GM21447 (cell line): ENCODE results near the gene DLX1.

Source experiments
- ATAC-seq: cut with Tn5 transposase; IDR thresholded peaks from one replicate; pipeline ENCODE4 v1.9.1; 2021; ENCODE audit not compliant: unreplicated experiment

Gene DLX1

DNA sequence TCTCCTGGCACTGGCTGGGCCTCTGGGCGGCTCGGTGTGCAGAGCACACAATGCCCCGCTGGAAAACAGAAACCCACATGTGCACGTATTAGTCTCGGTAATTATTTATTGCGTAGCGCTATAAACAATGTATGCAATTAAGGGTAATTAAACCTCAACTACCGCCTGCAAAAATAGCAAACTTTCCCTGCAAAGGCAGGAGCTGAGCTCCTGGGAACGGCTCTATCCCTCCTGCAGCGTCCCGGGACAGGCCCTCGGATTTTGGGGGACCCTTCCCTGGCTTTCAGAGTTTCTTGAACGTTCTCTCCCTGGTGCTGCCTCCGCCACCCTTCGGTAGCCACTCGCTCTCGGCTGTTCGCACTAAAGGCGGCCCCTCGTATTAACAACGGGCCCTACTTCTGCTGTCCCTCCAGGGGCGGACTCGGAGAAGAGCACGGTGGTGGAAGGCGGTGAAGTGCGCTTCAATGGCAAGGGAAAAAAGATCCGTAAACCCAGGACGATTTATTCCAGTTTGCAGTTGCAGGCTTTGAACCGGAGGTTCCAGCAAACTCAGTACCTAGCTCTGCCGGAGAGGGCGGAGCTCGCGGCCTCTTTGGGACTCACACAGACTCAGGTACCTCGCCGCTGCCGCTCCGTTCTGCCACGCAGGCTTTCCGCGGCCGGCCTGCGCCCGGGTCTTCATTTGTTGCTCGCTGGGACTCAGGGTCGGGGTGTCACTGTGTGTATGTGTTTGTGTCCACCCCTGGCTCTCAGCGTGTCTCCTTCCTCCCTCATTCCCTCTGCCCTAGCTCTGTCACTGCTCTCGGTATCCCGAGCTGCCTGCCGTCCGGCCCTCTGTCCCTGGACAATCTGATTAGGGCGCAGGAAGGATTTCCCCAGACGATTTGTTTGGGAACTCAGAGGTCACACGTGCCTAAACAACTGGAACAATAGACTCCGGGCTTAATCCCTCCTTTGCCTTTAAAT lies 1.2 kb downstream of the DLX1 start:
- no peak for ATAC-seq

DNA sequence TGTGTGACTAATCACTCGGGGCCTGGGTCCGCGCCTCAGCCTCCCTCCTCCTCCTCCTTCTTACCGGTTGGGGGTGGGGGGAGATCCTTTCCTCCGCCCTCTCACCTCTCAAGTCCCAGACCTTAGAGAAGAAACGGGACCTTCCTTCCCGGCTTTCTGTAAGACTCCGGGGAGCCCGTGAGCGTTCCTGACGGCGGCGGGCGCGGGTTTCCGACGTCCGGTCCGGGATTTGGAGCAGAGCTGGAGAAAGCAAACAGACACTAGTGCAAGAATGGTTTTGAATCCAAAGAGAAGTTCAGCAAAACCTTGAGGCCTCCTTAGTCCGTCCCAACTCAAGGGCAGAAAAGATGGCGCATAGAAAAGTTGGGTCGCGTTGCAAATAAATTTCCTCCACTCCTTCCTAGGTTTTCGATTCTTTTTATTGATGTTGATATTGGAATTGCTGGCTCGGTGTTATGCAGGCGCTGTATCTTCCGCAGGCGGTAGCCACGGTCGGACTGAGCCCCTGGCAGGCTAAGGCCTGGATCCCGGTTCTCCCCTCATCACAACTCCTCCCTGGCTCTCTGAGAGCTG lies 2.0 kb downstream of the DLX1 start:
- ATAC-seq = no peak

DNA sequence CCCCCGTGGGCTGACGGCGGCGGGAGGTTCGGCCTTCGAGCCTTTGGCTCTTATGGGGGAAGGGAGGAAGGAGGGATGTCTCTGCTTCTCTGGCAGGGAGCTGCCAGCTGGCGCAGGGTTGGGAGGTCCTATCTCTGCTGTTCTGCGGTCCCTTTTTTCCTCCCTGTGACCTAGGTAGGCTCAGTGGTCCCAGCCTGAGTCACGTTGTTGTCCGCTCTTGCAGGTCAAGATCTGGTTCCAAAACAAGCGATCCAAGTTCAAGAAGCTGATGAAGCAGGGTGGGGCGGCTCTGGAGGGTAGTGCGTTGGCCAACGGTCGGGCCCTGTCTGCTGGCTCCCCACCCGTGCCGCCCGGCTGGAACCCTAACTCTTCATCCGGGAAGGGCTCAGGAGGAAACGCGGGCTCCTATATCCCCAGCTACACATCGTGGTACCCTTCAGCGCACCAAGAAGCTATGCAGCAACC lies 2.5 kb downstream of the DLX1 start:
- ATAC-seq = no peak

DNA sequence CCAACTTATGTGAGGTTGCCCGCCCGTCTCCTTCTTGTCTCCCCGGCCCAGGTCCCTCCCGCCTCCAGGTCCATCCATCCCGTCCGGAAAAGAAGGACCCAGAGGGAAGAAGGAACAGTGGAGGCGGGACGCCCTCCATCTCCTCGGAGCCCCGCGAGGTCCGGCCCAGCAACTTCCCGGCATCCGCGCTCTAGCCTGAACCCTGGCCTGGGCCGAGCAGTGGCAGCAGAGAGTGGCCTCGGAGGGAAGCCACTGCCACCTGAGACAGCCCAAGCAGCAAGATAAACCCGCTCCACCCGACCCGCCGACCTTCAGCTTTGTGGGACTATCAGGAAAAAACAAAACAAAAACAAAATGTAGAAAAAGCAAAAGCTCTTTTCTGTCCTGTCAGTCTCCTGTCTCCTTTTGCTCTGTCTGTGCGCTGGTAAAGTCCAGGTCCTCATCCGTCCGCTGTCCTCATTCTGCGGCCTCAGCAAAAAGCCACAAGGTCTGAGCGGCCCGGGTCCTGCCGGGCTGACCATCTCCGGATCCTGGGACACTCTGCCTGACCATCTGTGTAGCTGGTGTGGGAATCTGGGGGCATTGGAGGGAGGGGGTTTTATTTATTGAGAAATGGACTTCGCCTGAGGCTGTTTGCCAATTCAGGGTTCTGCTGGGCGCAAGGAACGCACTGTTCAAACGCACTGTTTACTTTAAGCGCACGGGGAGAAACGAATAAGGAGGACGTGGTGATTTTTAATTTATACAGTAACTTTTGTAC lies 3.1 kb downstream of the DLX1 start:
- ATAC-seq = no peak

DNA sequence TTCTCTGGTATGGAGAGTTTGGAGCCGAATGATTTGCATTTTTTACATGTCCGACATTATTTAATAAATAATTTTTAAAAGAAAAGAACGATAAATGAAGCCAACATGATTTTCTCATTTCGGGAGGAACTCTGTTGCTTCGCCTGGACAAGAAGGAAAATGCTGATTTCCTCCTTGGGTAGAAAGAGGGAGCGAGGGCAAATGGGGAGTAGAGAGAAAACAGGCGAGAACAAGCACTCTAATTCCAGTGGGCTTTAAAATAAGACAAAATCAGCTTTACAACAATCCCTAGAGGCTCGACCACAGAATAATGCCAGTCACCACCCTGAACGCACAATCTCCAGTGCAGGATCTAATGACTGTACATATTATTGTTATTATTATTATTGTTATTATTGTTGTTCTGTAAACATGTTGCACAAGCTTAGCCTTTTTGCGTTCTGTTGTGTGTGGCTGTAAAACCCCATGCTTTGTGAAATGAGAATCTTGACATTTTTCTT lies 3.7 kb downstream of the DLX1 start:
- ATAC-seq = no peak

DNA sequence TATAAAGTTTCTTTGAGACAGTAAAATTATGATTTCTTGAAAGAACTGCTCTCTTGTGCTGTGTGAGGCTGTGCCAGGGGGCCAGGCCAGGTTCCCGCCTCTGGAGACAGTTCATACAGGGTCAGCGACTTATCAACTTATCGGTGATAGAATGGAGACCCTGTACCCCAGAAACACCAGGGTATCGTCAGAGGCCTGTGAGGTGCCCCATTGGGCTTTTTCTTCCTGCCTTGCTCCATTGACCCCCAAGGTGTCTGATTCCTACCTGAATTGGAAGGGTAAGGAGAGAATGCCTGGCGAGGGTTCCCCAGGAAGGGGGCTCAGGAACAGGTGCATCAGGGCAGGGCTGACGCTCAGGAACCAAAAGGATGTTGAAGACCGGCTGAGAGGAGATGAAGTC lies 4.3 kb downstream of the DLX1 start:
- no peak for ATAC-seq

DNA sequence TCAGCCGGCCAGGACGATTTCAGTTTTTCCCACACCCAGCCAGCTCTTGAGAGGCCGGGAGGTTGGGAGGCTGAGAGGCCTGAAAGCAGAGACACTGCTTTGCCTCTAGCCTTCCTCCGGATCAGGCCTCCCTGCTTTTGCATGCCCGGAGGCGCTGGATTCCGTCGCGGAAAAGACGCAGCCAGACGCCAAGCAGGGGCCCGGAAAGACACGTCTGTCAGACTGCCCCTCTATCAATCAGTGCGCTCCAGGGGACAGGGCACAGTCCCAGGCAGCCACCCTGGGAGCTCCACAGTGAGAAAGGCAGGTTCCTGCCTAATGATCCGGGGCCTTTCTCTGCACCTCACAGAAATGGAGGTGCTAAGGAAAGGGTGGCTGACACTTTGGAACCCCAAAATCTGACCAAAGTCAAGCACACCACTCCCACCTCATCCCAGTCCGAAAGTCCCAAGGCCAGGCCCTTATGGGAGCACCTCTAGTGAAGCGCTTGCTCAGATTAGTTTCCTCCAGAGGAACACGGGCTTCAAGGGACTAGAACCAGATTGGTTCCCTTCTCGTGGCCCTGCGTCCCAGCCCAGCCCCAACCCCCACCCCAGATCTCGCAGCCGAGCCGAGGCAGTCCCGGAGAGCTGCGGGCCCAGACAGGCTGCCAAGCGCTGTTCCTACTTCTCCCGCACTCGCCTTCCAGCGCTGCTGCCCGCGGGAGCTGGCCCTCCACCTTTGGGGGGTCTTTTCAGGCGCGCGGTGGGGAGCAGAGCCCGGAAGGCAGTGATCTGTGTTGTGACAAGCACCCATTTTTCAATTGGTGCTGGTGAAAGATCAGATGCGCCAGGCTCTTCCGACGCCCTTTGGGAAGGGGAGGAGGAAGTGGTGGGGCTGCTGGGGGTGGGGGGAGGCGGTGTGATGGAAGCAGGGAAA lies 5.0 kb downstream of the DLX1 start:
- no peak for ATAC-seq

DNA sequence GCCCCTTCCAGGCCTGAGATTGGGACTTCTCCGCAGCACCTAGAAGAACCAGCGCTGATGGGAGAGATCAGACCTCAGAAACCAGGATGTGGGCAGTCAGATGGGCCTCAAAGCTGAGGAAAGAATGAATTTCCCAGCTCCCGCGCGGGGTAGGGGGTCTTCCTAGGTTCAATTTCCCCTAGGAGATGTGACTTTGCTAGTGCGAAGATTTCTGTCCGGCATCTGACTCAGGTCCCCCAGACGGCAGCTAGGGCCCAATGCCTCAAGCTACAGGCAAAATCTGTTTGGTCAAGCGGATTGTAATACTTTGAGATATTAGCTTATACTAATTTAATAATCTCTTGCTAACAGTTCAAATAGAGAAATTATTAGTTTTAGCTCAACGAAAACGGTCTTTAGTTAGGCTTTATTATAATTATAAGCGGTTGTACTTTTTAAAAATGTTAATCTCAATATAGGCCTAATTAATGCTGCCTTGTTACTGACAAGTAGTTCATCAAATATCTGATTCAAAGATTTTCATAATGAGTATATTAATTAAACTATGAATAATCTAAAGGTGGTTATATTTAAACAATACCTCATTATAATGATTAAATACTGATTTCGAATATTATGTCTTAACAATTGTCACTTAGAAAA lies 5.8 kb downstream of the DLX1 start:
- ATAC-seq = no peak

DNA sequence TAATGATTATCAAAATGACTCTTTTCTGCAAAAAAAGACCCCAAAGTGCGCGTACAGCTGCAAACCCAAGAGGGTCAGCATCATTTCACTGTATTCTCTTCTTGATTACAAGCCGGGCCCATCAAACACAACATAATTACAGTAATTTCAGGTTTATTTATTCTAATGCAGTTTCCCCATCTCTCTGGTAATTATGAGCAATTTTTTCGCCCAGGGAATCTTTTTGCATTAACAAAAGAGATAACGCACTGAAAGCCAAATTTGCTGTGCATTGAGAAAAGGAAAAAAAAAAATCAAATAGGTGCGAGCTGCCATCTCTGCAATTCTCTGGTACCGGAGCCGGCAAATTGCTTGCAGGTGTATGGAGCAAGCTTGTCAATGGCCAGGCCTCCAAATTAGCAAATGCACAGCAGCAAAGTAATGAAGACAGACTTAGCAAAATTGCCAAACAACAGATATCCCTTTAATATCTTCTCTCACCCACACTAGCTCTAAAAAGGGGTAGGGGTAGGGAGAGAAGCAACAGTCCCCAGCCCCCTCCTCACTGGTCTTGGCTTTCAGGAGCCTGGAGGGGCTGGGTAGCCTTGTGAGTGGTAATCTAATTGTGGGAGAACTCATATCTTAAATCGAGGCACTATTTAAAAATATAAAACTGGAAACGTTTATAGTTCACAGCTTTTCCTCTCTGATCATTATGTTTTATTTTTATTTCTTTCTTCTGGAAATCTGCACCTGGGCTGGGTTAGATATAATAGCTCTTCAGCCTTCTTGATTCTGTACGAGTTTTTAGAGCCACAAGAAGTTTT lies 6.7 kb downstream of the DLX1 start:
- no peak for ATAC-seq

DNA sequence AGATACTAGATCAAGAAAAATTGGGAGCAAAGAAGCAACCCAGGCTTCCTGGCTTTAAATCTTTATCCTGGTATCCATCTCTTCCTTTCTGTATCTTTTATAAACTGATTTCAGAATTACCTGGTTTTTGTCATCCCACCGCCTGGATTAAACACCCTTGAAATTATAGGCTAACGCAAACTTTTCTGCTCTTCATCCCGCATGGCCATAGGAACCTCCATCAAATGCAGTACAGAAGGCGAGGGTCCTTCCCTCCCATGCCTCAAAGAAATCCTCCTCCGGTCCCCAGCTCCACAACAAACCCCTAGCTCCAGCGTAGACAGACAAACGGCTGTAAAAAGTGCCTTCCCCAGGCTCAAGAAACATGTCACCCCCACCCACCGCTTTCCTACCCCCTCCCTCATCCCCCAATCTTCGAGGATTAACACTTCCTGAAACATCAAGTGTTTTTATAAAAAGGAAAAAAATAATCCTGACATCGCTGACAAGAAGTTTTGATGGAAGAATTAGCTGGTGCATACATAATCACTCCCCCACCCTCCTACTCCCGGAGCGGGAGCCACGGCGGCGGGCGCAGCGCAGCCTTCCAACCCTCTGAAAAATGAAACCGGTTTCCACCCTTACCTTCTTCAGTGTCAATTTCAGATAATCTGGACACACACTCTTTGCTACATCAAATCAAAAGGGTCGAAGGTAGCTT lies 7.6 kb downstream of the DLX1 start:
- ATAC-seq = no peak

DNA sequence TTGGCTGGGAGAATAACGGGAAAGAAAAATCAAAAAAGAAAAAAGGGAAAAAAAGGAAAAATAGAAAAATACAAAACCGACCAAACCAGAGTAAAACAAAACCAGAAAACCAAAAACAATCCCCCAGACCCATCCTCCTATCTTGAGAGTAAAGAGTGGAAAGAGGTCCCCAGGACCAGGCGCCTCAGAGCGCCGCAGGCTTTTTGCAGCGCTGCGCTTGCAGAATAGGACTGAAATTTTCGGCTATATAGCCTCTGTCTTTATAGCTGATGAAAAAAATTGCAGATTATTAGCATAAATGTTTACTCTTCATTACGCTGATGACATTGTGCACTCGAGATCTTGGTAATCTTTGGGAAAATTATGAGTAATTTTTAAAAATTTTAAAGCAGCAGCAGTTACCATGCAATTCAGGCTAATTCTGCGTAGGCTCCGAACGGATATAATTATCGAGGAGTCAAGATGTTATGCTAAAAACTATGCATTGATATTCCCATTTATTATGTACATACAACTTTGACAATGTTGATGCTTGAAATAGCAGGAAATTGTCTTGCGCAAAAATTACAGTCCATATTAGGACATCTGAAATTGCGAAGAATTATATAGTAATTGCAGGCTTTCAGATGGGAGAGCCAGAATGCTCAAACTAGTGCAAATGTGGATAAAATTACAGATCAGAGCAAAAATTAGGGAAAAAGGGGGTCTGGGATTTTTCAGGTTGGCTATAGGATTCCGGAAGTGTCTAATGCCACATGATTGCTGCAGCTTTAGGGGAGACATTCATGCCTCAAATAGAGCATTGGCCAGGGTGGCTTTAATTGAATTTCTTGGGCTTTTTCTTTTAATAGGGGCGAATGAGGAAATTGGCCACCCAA lies 8.3 kb downstream of the DLX1 start:
- no peak for ATAC-seq

DNA sequence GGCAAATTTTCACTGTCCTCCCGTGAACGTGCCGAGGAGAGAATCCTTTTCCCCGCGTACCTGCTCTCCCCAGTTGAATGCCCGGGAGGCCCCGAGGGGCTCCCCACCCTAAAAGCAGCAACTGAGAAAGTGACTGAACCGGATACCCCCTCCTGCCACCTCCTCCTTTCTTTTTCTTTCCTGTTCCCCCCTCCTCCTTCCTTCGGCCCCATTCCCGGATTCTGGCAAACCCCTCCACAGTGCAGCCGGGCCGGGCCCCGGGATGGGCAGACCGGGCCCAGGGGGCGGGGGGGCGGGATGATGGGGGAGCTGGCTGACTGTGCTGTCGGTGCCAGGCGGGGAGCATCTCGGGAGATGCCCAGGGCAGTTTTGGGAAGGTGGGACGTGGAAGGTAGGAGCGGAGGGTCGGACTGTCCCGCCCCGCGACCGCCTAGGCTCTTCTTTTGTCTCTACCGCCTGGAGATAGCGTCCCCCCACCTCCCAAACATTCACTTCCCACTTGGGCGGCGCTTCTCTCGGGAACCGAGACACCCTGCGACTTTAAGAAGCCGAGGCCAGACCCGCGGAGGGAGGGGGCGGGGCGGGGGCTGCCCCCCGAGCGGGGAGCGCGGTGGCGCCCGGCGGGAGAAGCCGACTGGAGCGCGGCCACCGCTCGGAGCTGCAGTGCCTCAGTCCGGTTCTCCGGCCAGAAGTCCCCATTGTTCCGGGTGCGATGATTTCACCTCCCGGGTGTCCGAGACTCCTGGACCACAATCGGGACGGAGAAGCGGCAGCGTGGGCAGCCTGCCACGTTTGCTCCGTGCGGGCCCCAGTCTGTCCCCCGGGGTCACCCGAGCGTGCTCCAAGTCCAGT lies 9.2 kb downstream of the DLX1 start:
- ATAC-seq = no peak

DNA sequence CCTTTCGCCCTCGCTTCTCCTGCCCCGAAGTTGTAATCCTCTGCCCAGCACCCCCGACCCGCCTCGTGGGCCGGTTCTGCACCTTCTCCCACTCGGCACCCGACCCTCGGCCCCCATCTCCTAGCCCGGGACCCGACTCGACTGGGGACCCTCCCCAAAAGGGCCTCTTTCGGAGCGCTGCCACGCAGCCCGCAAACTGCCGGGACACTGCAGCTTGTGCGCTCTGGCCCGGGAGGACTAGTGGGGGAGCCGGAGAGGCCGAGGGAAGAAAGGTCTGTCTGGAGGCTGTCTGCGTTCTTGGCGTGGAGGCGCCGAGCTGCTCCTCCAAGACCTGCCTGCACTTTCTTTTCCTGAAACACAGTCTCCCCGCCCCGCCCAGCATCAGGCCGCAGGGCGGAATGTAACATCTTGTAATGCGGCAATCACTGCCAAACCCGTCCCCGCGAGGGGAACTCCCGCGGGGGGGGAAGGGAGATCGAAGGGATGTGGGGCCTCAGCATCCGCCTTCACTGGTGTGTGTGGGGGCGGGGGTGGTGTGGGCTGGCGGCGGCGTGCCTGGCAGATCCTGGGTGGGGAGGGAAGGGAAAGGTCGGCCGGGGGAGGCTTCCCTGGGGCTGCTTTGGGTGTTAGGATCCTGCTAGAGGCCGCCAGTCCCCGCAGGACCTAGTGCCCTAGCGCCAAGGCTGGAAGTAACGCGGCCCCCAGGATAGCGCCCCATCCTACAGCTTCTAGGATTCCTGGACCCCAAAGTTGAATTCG lies 10.0 kb downstream of the DLX1 start:
- ATAC-seq = no peak

DNA sequence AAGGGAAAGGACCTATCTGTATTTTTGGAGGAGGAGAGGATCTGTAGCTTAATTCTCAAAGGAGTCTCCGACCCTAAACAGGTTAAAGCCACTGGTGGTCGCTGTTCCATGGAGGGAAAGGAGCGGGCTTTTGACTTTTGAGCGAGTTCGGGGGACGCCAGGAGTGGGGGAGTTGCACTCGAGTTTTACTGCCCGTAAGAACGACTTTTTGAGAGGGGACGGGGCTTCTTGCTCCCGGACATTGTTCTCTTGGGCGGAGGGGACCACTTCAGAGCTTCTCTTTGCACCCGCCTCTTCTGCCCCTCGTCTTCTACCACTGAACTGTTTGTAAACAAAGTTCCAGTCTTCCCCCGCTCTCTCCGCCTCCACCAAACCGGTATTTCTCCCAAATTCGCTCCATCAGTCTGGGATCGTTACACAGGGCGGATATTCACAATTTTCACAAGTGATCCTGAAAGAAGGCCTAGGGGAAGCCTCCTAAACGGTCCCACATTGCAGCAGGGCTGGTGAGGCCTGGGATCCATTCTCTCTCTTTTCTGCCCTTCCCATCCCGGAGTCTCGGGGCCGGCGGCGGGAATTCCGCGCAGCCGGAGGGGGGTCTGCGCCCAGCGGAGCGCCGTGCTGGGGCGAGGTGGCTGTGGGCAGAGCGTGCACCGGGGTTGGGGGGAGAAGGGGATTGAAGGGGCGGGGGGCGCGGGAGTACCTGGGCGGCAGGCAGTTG lies 10.8 kb downstream of the DLX1 start:
- ATAC-seq = no peak
